Uterus (tissue), 2 donors: ENCODE data around the gene NCSTN.

ENCODE experiments used
- POLR2A ChIP-seq, 2 donors: fragments of 450-650 bp; IDR thresholded peaks; one replicate each; pipeline ENCODE4 v1.6.1; 2016; ENCODE audit warnings: antibody characterized with exemption in 2 of 2, mild to moderate bottlenecking in 1 of 2, moderate library complexity in 1 of 2
- TF ChIP-seq, protein P1 (sequence below), 4 experiments: fragments of 200-600 bp in 2 of 4; fragments of 450-650 bp in 2 of 4; sonication (generic) in 2 of 4; IDR thresholded peaks; one replicate each; pipeline ENCODE4 v1.5.1; 2016 to 2019; ENCODE audit warnings: antibody characterized with exemption in 4 of 4, mild to moderate bottlenecking in 2 of 4, moderate library complexity in 1 of 4

DNA sequence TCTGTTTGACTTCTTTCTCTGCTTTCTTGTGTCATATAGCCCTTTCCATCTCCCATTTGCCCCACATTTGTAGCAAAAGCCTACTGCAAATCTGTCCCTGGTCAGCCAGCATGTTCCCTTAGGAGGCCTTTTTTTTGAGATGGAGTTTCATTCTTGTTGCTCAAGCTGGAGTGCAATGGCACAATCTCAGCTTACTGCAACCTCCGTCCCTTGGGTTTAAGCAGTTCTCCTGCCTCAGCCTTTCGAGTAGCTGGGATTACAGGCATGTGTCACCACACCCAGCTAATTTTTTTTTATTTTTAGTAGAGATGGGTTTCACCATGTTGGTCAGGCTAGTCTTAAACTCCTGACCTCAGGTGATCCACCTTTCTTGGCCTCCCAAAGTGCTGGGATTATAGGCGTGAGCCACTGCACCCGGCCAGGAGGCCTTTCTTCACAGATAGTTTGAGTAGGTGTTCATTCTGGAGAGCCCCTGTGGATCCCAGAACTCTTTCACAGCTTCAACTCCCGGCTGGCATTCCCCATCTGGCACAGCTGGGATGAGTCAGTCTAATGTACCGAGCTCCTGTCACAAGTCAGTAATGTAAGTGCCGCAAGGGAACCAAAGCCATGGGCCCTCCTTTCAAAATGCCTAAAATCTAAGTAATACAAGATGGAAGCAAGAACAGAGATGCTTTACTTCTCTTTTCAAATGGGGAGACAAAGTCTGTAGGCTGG lies 14.3 kb downstream of the NCSTN start:
- TF ChIP-seq, protein P1, sequence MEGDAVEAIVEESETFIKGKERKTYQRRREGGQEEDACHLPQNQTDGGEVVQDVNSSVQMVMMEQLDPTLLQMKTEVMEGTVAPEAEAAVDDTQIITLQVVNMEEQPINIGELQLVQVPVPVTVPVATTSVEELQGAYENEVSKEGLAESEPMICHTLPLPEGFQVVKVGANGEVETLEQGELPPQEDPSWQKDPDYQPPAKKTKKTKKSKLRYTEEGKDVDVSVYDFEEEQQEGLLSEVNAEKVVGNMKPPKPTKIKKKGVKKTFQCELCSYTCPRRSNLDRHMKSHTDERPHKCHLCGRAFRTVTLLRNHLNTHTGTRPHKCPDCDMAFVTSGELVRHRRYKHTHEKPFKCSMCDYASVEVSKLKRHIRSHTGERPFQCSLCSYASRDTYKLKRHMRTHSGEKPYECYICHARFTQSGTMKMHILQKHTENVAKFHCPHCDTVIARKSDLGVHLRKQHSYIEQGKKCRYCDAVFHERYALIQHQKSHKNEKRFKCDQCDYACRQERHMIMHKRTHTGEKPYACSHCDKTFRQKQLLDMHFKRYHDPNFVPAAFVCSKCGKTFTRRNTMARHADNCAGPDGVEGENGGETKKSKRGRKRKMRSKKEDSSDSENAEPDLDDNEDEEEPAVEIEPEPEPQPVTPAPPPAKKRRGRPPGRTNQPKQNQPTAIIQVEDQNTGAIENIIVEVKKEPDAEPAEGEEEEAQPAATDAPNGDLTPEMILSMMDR (IDR thresholded peaks at IDR 0.05): no peak
- no peak for TF ChIP-seq POLR2A (IDR thresholded peaks at IDR 0.05)
